CD14-positive monocyte (primary cell): ENCODE measurements around the gene WDR81. TPM values are rescaled to one million over a fixed set of nuclear protein-coding genes. Genes with fewer than 3 reads are reported as not detected.

Experiments
- DNase-seq, 3 donors: peaks; one replicate each; pipeline ENCODE4 v3.0.0-alpha.2; 2011 to 2022
- H2AFZ ChIP-seq: 2 replicates; pipeline ENCODE4 v1.6.0; 2012; ENCODE audit warnings: mild to moderate bottlenecking, low read depth, low read length, inconsistent platforms; ENCODE audit not compliant: insufficient read depth, poor library complexity, severe bottlenecking
- H3K27ac ChIP-seq, 2 donors: 1 replicate in 1 of 2; 2 replicates in 1 of 2; pipeline ENCODE4 v1.5.1; 2012 to 2013; ENCODE audit warnings: low read length in 2 of 2, control low read depth in 1 of 2, inconsistent platforms in 1 of 2, low read depth in 1 of 2, mild to moderate bottlenecking in 1 of 2
- H3K27me3 ChIP-seq, 2 donors: one replicate each; pipeline versions ENCODE4 v1.6.0 to v1.6.1; 2011 to 2013; ENCODE audit warnings: low read length in 2 of 2; ENCODE audit not compliant: control insufficient read depth in 2 of 2, insufficient read depth in 2 of 2
- H3K36me3 ChIP-seq, 2 donors: replicated peaks in 1 of 2; 1 replicate in 1 of 2; 2 replicates in 1 of 2; pipeline versions ENCODE4 v1.5.1 to v1.6.1; 2012 to 2013; ENCODE audit warnings: low read length in 2 of 2, control low read depth in 1 of 2, inconsistent platforms in 1 of 2, mild to moderate bottlenecking in 1 of 2; ENCODE audit not compliant: insufficient read depth in 2 of 2, control insufficient read depth in 1 of 2
- H3K4me1 ChIP-seq, 2 donors: 1 replicate in 1 of 2; 2 replicates in 1 of 2; pipeline versions ENCODE4 v1.5.1 to v1.6.1; 2012 to 2013; ENCODE audit warnings: low read length in 2 of 2, control low read depth in 1 of 2, inconsistent platforms in 1 of 2, mild to moderate bottlenecking in 1 of 2, moderate library complexity in 1 of 2; ENCODE audit not compliant: insufficient read depth in 2 of 2, control insufficient read depth in 1 of 2
- H3K4me2 ChIP-seq: replicated peaks from 2 replicates; pipeline ENCODE3; 2012; ENCODE audit warnings: low read length, moderate library complexity, mild to moderate bottlenecking; ENCODE audit not compliant: poor library complexity, severe bottlenecking; ENCODE audit errors: extremely low read depth
- H3K4me3 ChIP-seq, 3 experiments: fragments of 200-600 bp in 1 of 3; sonication (generic) in 1 of 3; replicated peaks in 1 of 3; 1 replicate in 2 of 3; 2 replicates in 1 of 3; pipeline ENCODE4 v1.5.1; 2011 to 2013; ENCODE audit warnings: low read length in 3 of 3, mild to moderate bottlenecking in 3 of 3, control low read depth in 2 of 3, low read depth in 2 of 3, inconsistent platforms in 1 of 3, moderate library complexity in 1 of 3
- H3K79me2 ChIP-seq: 2 replicates; pipeline ENCODE4 v1.6.0; 2012; ENCODE audit warnings: mild to moderate bottlenecking, control low read depth, inconsistent platforms, low read length, moderate library complexity; ENCODE audit not compliant: insufficient read depth
- H3K9ac ChIP-seq: 2 replicates; pipeline ENCODE4 v1.6.0; 2017; ENCODE audit warnings: low read length, mild to moderate bottlenecking; ENCODE audit not compliant: insufficient read depth, poor library complexity, severe bottlenecking
- H3K9me3 ChIP-seq, 2 donors: replicated peaks in 1 of 2; 1 replicate in 1 of 2; 2 replicates in 1 of 2; pipeline versions ENCODE4 v1.5.1 to v1.6.1; 2012 to 2013; ENCODE audit warnings: low read length in 2 of 2, control low read depth in 1 of 2; ENCODE audit not compliant: control insufficient read depth in 1 of 2, insufficient read depth in 1 of 2
- H4K20me1 ChIP-seq: 2 replicates; pipeline ENCODE4 v1.6.0; 2012; ENCODE audit warnings: mild to moderate bottlenecking, low read length, control low read depth, moderate library complexity; ENCODE audit not compliant: insufficient read depth
- H3K27ac Mint-ChIP-seq, 7 donors: one replicate each; pipeline ENCODE4 v1.8.0; 2020; ENCODE audit warnings: mild to moderate bottlenecking in 7 of 7, mixed read lengths in 7 of 7, moderate library complexity in 6 of 7, inconsistent platforms in 2 of 7
- H3K27me3 Mint-ChIP-seq, 3 donors: one replicate each; pipeline ENCODE4 v1.8.0; 2021 to 2022; ENCODE audit warnings: low read depth in 3 of 3, mild to moderate bottlenecking in 3 of 3, mixed read lengths in 3 of 3, moderate library complexity in 3 of 3, inconsistent platforms in 1 of 3
- H3K36me3 Mint-ChIP-seq, 2 donors: one replicate each; pipeline ENCODE4 v1.8.0; 2020; ENCODE audit warnings: mixed read lengths in 2 of 2, inconsistent platforms in 1 of 2, mild to moderate bottlenecking in 1 of 2
- H3K4me1 Mint-ChIP-seq: one replicate; pipeline ENCODE4 v1.8.0; 2020; ENCODE audit warnings: mild to moderate bottlenecking, mixed read lengths
- H3K4me3 Mint-ChIP-seq, 2 donors: one replicate each; pipeline ENCODE4 v1.8.0; 2020; ENCODE audit warnings: mild to moderate bottlenecking in 2 of 2, mixed read lengths in 2 of 2, moderate library complexity in 1 of 2
- H3K9me3 Mint-ChIP-seq, 7 donors: one replicate each; pipeline ENCODE4 v1.8.0; 2020 to 2022; ENCODE audit warnings: mixed read lengths in 7 of 7, mild to moderate bottlenecking in 6 of 7, moderate library complexity in 6 of 7, inconsistent platforms in 2 of 7
- CTCF ChIP-seq: fragments of 200-600 bp; IDR thresholded peaks from one replicate; pipeline ENCODE4 v1.8.0; 2022; ENCODE audit warnings: antibody characterized with exemption, mild to moderate bottlenecking
- WGBS: methylation state at CpG from one replicate; pipeline ENCODE4 v1.1.5; 2013; ENCODE audit warnings: missing lambda C conversion rate; ENCODE audit not compliant: insufficient coverage; 5-methylcytosine and 5-hydroxymethylcytosine counted together
- intact Hi-C, 2 donors: fragments of 100-400 bp; cut with micrococcal nuclease; formaldehyde crosslinking; loops; one replicate each; pipeline versions ENCODE4 v1.15.0 to v1.15.1; 2023
- polyA plus RNA-seq, 3 donors: library from polyadenylated mRNA; depleted of rRNA in 1 of 3; unstranded in 2 of 3; stranded (reverse) in 1 of 3; fragments of 300-500 nt in 2 of 3; fragments of >200 nt in 1 of 3; fragmentation: Illumina TruSeq in 2 of 3; gene quantifications; 1 replicate in 2 of 3; 2 replicates in 1 of 3; pipeline ENCODE4 v1.2.3, GENCODE V29; 2012 to 2021

The WDR81 gene
- polyA plus RNA-seq, 3 donors: 6.2 to 45.4 (median 8.8) TPM

DNA sequence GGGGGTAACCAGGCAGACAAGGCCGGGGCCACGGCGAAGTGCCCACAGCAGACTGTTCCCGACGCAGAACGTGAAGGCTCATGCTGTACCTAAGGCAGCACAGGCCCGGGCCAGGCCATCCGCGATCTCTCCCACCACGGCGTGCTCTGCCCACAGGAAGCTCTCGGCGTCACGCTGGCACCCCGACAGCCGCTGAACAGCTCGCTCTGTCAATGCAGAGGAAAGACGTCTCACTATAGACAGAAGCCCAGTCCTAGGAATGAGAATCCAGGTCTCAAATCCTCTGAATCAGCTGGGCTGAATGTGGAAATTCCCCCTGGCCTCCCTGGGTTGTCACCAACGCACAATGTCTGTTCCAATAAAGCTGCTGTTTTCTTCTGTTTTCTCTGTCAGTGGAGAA lies 58.8 kb downstream of the WDR81 start:
- Mint-ChIP-seq H3K36me3 (peaks cover 40 to 54% of the 10 kb centered on the region in 2 donors), H3K4me1 (peaks cover 30% of the 10 kb centered on the region), H3K9me3 (no peaks in the 10 kb centered on the region), H3K27me3 (peaks cover 0 to 5% (median 1%) of the 10 kb centered on the region in 3 donors), H3K4me3 (peak overlapping the region; percentile 71 to 85), H3K27ac (peak overlapping the region; percentile 97 to 99 (median 98))
- peak overlapping the region; percentile 62 for H3K9ac ChIP-seq
- no peaks in the 10 kb centered on the region for H3K27me3 ChIP-seq
- intact Hi-C loops: loop anchor here (2.0 to 10.0 kb wide), 5 partner anchors 58 to 111 kb away; partner anchors contain the start of gene WDR81 (in 1 of the 2)
- peak overlapping the region; percentile 57 for H2AFZ ChIP-seq
- peaks cover 27 to 29% of the 10 kb centered on the region in 2 donors for H3K4me1 ChIP-seq
- peak overlapping the region in 2 of 3 experiments; percentile 12 to 58 for H3K4me3 ChIP-seq
- WGBS: 27% methylated on average over 18 of the region's 19 CpGs
- H3K9me3 ChIP-seq: no peaks in the 10 kb centered on the region
- peaks cover 8 to 39% of the 10 kb centered on the region in 2 donors for H3K36me3 ChIP-seq
- no peaks in the 10 kb centered on the region for H4K20me1 ChIP-seq
- H3K79me2 ChIP-seq: no peaks in the 10 kb centered on the region
- peak; percentile 29 to 70 (median 50) for DNase-seq
- H3K27ac ChIP-seq: peak overlapping the region; percentile 93 to 97
- peak overlapping the region; percentile 71 for H3K4me2 ChIP-seq
- no peak for TF ChIP-seq CTCF

DNA sequence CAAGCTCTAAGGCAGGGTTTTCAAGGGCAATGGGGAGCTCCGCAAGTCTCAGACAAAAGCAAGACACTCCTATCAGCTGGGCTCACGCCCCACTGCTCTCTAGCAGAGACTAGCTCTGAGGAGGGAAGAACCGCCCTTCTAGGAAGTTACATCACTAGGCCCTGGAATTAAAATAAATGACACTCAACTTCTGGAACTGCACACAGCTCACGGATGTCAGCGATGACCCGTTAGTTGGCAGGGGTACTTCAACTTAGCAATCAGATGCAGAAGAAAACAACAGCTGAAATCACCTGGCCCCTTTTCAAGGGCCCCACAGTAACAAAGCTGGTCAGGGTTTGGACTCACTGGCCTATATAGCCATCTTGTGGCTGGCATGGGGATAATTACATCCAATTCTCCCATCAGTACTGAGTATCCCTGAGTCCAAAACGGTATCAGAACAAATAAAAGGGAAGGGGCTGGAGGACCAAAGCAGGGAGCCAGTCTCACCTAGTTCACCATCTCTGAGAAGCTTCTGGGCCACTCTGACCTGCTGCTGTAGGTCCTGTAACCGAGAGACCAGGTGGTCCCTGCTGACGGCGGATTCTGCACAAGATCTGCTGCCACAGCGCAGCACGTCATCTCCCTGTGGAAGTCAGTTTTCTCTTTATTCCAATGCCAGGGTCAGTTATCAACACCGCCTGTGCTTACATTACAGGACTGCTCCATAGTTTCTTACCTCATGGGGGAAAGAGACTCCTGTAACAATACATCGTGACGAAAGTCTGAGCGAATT lies 59.5 kb downstream of the WDR81 start:
- peak overlapping the region; percentile 57 for H2AFZ ChIP-seq
- H3K27me3 ChIP-seq: no peaks in the 10 kb centered on the region
- peaks cover 8 to 32% of the 10 kb centered on the region in 2 donors for H3K36me3 ChIP-seq
- Mint-ChIP-seq H3K36me3 (peaks cover 35 to 53% of the 10 kb centered on the region in 2 donors), H3K4me3 (peak overlapping the region; percentile 71 to 85), H3K4me1 (peaks cover 30% of the 10 kb centered on the region), H3K27me3 (peaks cover 0 to 5% (median 1%) of the 10 kb centered on the region in 3 donors), H3K27ac (peak overlapping the region; percentile 97 to 99 (median 98)), H3K9me3 (no peaks in the 10 kb centered on the region)
- H4K20me1 ChIP-seq: no peaks in the 10 kb centered on the region
- peaks cover 27 to 29% of the 10 kb centered on the region in 2 donors for H3K4me1 ChIP-seq
- DNase-seq: peak; percentile 84 to 86 (median 84)
- peak overlapping the region; percentile 12 to 58 (median 15) for H3K4me3 ChIP-seq
- no peaks in the 10 kb centered on the region for H3K79me2 ChIP-seq
- H3K9me3 ChIP-seq: no peaks in the 10 kb centered on the region
- peak overlapping the region; percentile 93 to 97 for H3K27ac ChIP-seq
- TF ChIP-seq CTCF: peak; percentile 76
- 33% methylated on average over 9 of the region's 16 CpGs for WGBS
- peak overlapping the region; percentile 62 for H3K9ac ChIP-seq
- peak overlapping the region; percentile 71 for H3K4me2 ChIP-seq
- intact Hi-C loops: loop anchor here (2.0 to 10.0 kb wide), 5 partner anchors 59 to 112 kb away; partner anchors contain the start of gene WDR81 (in 1 of the 2)
